H1 (cell line): ENCODE data around the gene IL13RA1. TPM values are rescaled to one million over a fixed set of nuclear protein-coding genes. Genes with fewer than 3 reads are reported as not detected.
A peak's percentile ranks its signal among the peaks of the same experiment; 100 is the strongest.

ENCODE experiments used
- ASH2L ChIP-seq: fragments of 200-600, 300-600 bp; sonication (generic); IDR thresholded peaks from one replicate; pipeline ENCODE4 v1.7.1; 2017; ENCODE audit warnings: low read length
- ATF2 ChIP-seq: IDR thresholded peaks from 2 replicates; pipeline ENCODE4 v1.6.1; 2012; ENCODE audit warnings: low read length, inconsistent platforms
- CHD2 ChIP-seq: IDR thresholded peaks from 2 replicates; pipeline ENCODE4 v1.6.1; 2012; ENCODE audit warnings: low read length, improper control_type of control experiment
- CTBP2 ChIP-seq: IDR thresholded peaks from 2 replicates; pipeline ENCODE4 v1.7.0; 2011; ENCODE audit warnings: borderline replicate concordance, mild to moderate bottlenecking, moderate library complexity, mixed read lengths, low read length; ENCODE audit not compliant: insufficient read depth, insufficient read length
- CTCF ChIP-seq, 3 experiments: IDR thresholded peaks; 1 replicate in 2 of 3; 2 replicates in 1 of 3; pipeline versions ENCODE4 v1.5.1 to v1.6.1; 2011; ENCODE audit warnings: low read length in 3 of 3, mild to moderate bottlenecking in 3 of 3, inconsistent platforms in 2 of 3, low read depth in 1 of 3, moderate library complexity in 1 of 3; ENCODE audit not compliant: insufficient read depth in 1 of 3; ENCODE audit errors: control extremely low read depth in 1 of 3
- E2F6 ChIP-seq: IDR thresholded peaks from 2 replicates; pipeline ENCODE4 v1.6.1; 2012; ENCODE audit warnings: inconsistent platforms
- EGR1 ChIP-seq: IDR thresholded peaks from 2 replicates; pipeline ENCODE4 v1.6.1; 2011; ENCODE audit warnings: low read depth, low read length, borderline replicate concordance
- PHF8 ChIP-seq: fragments of 200-600 bp; sonication (generic); conservative IDR thresholded peaks from 2 replicates; pipeline ENCODE4 v1.7.1; 2012; ENCODE audit warnings: low read depth, mild to moderate bottlenecking, inconsistent platforms, low read length, moderate library complexity
- POU5F1 ChIP-seq: IDR thresholded peaks from 2 replicates; pipeline ENCODE4 v1.6.1; 2011; ENCODE audit warnings: low read depth, mild to moderate bottlenecking, low read length, moderate library complexity
- RFX5 ChIP-seq: IDR thresholded peaks from 2 replicates; pipeline ENCODE4 v1.6.1; 2011; ENCODE audit warnings: low read depth, low read length, improper control_type of control experiment, borderline replicate concordance
- RNF2 ChIP-seq: fragments of 200-900, 300-1000 bp; sonication (generic); IDR thresholded peaks from 2 replicates; pipeline ENCODE4 v1.7.1; 2016; ENCODE audit warnings: borderline replicate concordance, low read depth, mild to moderate bottlenecking, antibody characterized with exemption, low read length; ENCODE audit not compliant: poor library complexity, severe bottlenecking; ENCODE audit errors: missing control alignments
- RXRA ChIP-seq: IDR thresholded peaks from 2 replicates; pipeline ENCODE4 v1.6.1; 2011; ENCODE audit warnings: low read depth, mild to moderate bottlenecking, low read length, moderate library complexity; ENCODE audit not compliant: insufficient read depth
- SAP30 ChIP-seq: fragments of 300-600 bp; sonication (generic); IDR thresholded peaks from 2 replicates; pipeline ENCODE4 v1.7.1; 2012; ENCODE audit warnings: low read length, moderate library complexity, mild to moderate bottlenecking, inconsistent platforms; ENCODE audit not compliant: insufficient read depth, insufficient replicate concordance
- SIRT6 ChIP-seq: IDR thresholded peaks from one replicate; pipeline ENCODE4 v1.7.1; 2012; ENCODE audit warnings: low read length, inconsistent platforms
- SP4 ChIP-seq: IDR thresholded peaks from 2 replicates; pipeline ENCODE4 v1.6.1; 2012; ENCODE audit warnings: low read length, inconsistent platforms
- TAF7 ChIP-seq: optimal IDR thresholded peaks from 2 replicates; pipeline ENCODE3; 2011; ENCODE audit warnings: low read depth, mild to moderate bottlenecking, inconsistent platforms, low read length, moderate library complexity, borderline replicate concordance
- TBP ChIP-seq: IDR thresholded peaks from 2 replicates; pipeline ENCODE4 v1.6.1; 2011; ENCODE audit warnings: low read depth, low read length, improper control_type of control experiment
- USF2 ChIP-seq: IDR thresholded peaks from 2 replicates; pipeline ENCODE4 v1.6.1; 2011; ENCODE audit warnings: low read length, improper control_type of control experiment
- polyA plus RNA-seq, 7 experiments: library from polyadenylated mRNA; depleted of rRNA in 3 of 7; stranded (reverse) in 5 of 7; unstranded in 2 of 7; fragments of >200 nt in 5 of 7; fragments of 200-250 nt in 2 of 7; gene quantifications; 1 replicate in 5 of 7; 2 replicates in 1 of 7; 4 replicates in 1 of 7; pipeline versions ENCODE4 v1.2.1 to v1.2.3, GENCODE V29; 2011 to 2013; ENCODE audit warnings: missing spikeins in 2 of 7, mixed read lengths in 2 of 7
- total RNA-seq: library from RNA; stranded (reverse); fragmentation: NEBNext Ultra II Directional; extraction: Animal tissue kit (Norgen Biotek cat#: 25700); gene quantifications from 2 replicates; pipeline ENCODE4 v1.2.1, GENCODE V29; 2021

The IL13RA1 gene
- total and polyA plus RNA-seq, 2 of the 8 experiments (the other 6 are each of a cell fraction or from before 2014, with no cell fraction given): 3.3 to 9.4 TPM

- TF ChIP-seq ATF2 (no peak), PHF8 (peak; percentile 40; the same call in 1 of the 2 replicates), TAF7 (no peak), E2F6 (peak; percentile 57), RFX5 (no peak), RNF2 (no peak), TBP (0 out of 2 replicates have a peak, but pooled peaks have one; percentile 29), SIRT6 (no peak), USF2 (peak; percentile 95), POU5F1 (no peak), EGR1 (no peak), RXRA (no peak), SAP30 (no peak), SP4 (peak; percentile 81; the same call in 1 of the 2 replicates), CHD2 (no peak), ASH2L (no peak), CTCF (IDR thresholded peaks at IDR 0.05; ENCODE audit: control extremely low read depth in 1 of 3, insufficient read depth in 1 of 3, low read depth in 1 of 3, low read length in 3 of 3) (peak; percentile 47 to 78 (median 68)), CTBP2 (no peak)
These were observed 112.0 kb downstream of the IL13RA1 start (continued) for GRCh38 chrX:118839334-118839958.
